HUDEP-2 (cell line): ENCODE measurements around the gene ZNF436.

ENCODE experiments used
- DNase-seq, 76 experiments: peaks; one replicate each; lab custom pipeline; 2025; ENCODE audit not compliant: unreplicated experiment in 76 of 76; lab: John Stamatoyannopoulos, UW

The ZNF436 gene

GRCh38 chr1:23367791-23368561, 1.7 kb downstream of the ZNF436 start:
- DNase-seq, result peak in 75 of 76 experiments; percentile 62 to 99 (median 98)

DNA sequence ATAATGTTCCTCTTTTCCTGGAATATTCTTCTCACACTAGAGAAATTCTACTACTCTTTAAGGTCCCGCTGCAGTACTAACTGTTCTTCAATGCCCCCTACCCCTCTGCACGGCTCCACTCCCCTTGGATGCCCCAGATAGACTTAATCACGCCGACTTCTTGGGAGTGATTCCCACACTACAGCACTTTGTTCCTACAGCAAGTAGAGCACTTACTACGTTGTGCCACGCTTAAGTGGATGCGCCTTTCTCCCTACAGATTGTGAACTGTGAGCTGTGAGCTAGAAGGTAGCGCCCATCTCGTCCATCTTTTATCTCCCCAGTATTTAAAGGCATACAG, 2.2 kb downstream of the ZNF436 start:
- no peak for DNase-seq

- DNase-seq, result no peak
Observed at GRCh38 chr1:23366598-23366997, 3.0 kb downstream of the ZNF436 start.

DNA sequence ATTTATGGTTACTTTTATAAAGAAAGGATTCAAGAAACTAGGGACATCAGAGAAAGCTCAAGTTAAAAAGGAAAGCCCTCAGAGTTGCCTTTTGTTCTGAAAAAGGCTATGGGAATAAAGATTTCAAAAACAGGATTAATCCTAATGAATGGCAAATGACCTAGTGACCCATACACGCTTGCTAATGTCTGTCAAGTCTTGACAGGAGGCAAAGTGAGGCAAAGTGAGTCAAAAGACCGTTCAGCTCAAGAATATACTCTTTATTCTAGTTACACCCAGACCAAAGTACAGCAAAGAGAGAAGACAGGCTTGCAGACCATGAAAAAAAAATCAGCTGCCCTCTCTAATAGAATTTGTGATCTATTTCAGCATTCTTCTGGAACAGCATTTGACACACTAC, 3.5 kb downstream of the ZNF436 start:
- DNase-seq, result no peak

- no peak for DNase-seq
Observed at GRCh38 chr1:23362218-23362713, 7.4 kb downstream of the ZNF436 start.

DNA sequence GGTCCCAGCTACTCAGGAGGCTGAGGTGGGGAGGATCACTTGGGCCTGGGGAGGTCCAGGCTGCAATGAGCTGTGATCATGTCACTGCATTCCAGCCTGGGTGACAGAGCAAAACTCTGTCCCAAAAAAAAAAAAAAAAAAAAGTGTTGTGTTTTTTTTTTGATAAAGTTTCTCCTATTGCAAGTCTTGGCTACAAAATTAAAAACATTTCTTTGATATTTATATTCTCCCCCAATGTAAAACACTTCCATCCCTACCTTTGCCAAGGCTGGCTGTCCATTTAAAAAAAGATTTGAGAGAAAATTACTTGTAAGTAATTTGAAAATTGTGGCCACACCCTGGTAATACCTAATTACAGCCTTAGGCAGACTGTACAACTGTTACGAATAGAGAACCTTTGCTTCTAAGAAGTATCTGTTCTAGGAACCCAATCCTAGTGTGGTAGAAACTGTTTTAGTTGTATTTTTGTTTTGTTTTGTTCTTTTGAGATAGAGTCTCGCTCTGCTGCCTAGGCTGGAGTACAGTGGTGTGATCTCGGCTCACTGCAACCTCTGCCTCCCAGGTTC, 11.2 kb downstream of the ZNF436 start:
- no peak for DNase-seq

DNA sequence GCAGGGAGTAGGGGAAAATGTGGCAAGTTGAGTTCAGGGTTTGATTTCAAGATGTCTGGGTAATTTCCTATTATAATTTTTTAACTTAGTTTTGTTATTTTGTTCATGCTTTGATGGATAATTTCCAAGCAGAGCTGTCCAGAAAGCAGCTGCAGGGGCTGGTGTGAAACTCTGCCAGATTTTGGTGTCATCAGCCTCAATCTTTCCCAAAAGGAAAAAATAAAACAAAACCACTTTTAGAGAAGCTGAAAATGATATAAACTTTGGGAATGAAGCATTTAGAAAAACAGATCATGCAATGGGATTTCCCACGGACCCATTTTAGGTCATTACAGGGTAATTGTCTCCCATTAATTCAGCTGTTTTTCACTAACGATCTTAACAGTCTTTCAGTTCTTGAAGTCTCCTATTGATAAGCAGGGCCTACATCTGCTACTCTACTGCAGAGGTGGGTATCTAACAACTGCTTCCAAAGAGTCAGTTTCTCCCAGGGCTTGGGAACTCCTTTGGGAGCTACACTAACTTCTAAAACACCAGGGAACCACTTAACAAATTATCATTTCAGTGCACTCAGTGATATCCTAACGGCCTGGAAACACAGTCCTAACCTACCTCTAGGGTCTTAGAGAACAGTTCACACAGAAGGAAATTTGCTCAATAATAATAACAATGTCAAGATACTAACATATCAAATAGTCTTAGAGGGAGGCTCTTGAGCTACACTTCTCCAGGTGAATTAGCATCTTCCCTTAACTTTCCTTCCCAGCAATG, 12.3 kb downstream of the ZNF436 start:
- DNase-seq, result no peak

GRCh38 chr1:23356471-23357137, 13.0 kb downstream of the ZNF436 start:
- DNase-seq, result no peak

- no peak for DNase-seq
Observed at GRCh38 chr1:23354245-23354644, 15.4 kb downstream of the ZNF436 start.

- DNase-seq, result no peak
Observed at GRCh38 chr1:23352096-23352695, 17.4 kb downstream of the ZNF436 start.

- no peak for DNase-seq
Observed at GRCh38 chr1:23345920-23346319, 23.7 kb downstream of the ZNF436 start.

GRCh38 chr1:23344987-23345472, 24.6 kb downstream of the ZNF436 start:
- peak in 1 of 76 experiments; percentile 14 for DNase-seq

GRCh38 chr1:23344111-23344986, 25.3 kb downstream of the ZNF436 start, which contains the start of gene HNRNPR:
HNRNPR (minus strand) TSS chr1:23344284; CDS start chr1:23341008, 3,276 bp downstream.
- peak; percentile 71 to 99 (median 99) for DNase-seq

DNA sequence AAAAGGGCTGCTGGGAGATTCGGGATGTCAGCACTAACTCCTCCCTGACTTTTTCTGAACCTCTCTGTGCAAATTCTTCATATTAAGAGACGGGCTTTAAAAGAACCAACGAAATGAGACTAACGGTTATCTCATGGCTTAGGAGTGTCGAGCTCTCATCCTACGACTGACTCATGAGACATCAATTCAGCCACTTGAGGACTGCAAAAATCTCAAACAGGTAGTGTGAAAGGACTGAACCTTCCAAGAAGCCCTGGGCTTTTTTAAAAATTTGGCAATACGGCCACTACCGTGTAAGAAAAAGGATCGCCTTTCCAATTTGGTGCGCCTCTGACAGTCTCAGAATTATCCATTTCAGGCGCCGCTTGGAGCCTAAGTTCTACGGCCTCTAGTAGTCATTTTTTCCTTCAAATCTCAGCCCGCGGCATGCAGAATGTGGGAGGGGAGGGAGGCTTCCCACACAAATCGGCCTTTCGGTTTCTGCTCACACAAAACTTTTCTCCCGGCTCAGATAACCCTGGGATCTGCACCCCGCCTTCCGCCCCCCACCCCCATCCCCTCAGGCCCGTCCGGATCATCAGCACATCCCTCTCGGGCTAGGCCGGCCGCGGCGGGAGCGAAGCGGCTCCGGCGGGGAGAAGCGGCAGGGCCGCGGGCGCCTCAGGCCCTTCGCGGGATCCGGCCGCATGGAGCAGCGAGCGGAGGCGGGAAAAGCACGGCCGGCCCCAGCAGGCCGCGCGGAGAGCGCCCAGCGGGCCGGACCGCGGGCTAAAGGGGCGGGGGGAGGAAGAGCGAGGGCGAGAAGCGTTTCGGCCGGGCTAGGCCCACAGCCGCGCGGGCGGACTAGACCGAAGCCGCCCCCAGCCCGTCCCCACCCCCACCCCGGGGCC, 26.2 kb downstream of the ZNF436 start:
- DNase-seq, result peak in 39 of 76 experiments; percentile 1 to 59 (median 32)

- DNase-seq, result peak in 11 of 76 experiments; percentile 6 to 39 (median 17)
Observed at GRCh38 chr1:23341931-23342692, 27.5 kb downstream of the ZNF436 start.

- DNase-seq, result peak in 21 of 76 experiments; percentile 5 to 53 (median 29)
Observed at GRCh38 chr1:23339632-23340031, 30.0 kb downstream of the ZNF436 start.

- DNase-seq, result no peak
Observed at GRCh38 chr1:23337869-23338268, 31.8 kb downstream of the ZNF436 start.

DNA sequence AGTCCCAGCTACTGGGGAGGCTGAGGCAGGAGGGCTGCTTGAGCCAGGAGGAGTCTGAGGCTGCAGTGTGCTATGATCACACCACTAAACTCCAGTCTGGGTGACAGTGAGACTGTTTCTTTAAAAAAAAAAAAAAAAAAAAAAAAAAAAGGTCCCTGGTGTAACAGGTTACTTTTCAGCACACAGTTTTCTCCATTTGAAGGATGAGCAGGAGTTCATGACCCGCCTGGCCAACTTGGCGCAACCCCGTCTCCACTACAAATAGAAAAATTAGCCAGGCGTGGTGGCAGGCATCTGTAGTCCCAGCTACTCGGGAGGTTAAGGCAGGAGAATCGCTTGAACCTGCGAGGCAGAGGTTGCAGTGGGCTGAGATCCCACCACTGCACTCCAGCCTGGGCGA, 37.9 kb downstream of the ZNF436 start:
- no peak for DNase-seq
